K562 (cell line): ENCODE data around the gene MAZ. TPM values are rescaled to one million over a fixed set of nuclear protein-coding genes. Genes with fewer than 3 reads are reported as not detected.
A peak's percentile ranks its signal among the peaks of the same experiment; 100 is the strongest.

ENCODE experiments used
- CREBBP ChIP-seq: IDR thresholded peaks from one replicate; pipeline ENCODE4 v1.6.1; 2012; ENCODE audit warnings: low read depth, mild to moderate bottlenecking, control low read depth, inconsistent platforms, low read length
- MAFG ChIP-seq: fragments of 450-650 bp; conservative IDR thresholded peaks from 2 replicates; pipeline ENCODE4 v1.6.1; 2016; ENCODE audit warnings: missing genetic modification characterization, missing compliant biosample characterization
- SMARCA4 ChIP-seq: fragments of 450-650 bp; IDR thresholded peaks from 2 replicates; pipeline ENCODE4 v1.6.1; 2016
- ZNF384 ChIP-seq: IDR thresholded peaks from 2 replicates; pipeline ENCODE4 v1.6.1; 2012; ENCODE audit warnings: low read depth, low read length, improper control_type of control experiment
- polyA plus RNA-seq, 8 experiments: library from polyadenylated mRNA; depleted of rRNA in 4 of 8; stranded (reverse) in 5 of 8; unstranded in 3 of 8; fragments of >200 nt; fragmentation: Nextera tagmentation in 2 of 8; fragmentation: Illumina TruSeq in 1 of 8; extraction: Ambion mirVana in 2 of 8; extraction: Trizol in 1 of 8; gene quantifications; 2 replicates each; pipeline versions ENCODE4 v1.2.1 to v1.2.3, GENCODE V29; 2011 to 2014; ENCODE audit warnings: inconsistent platforms in 1 of 8, missing spikeins in 1 of 8
- total RNA-seq, 7 experiments: library from RNA; depleted of rRNA in 6 of 7; stranded (reverse); fragments of >200 nt in 6 of 7; fragmentation: Illumina TruSeq in 2 of 7; extraction: Trizol in 2 of 7; gene quantifications; 2 replicates each; pipeline versions ENCODE4 v1.2.1 to v1.2.3, GENCODE V29; 2011 to 2021; ENCODE audit warnings: low replicate concordance in 1 of 7
- TF ChIP-seq, protein P1 (sequence below): sonication (generic); formaldehyde crosslinking; IDR thresholded peaks from 2 replicates; pipeline ENCODE4 v1.8.0; 2022; ENCODE audit warnings: mild to moderate bottlenecking, low read depth, missing genetic modification reagents
- TF ChIP-seq, protein P2 (sequence below), 2 experiments: fragments of 450-650 bp; IDR thresholded peaks; 2 replicates each; pipeline ENCODE4 v1.6.1; 2016; ENCODE audit warnings: mild to moderate bottlenecking in 2 of 2, borderline replicate concordance in 1 of 2, low read depth in 1 of 2, moderate library complexity in 1 of 2
- TF ChIP-seq, protein P3 (sequence below): fragments of 450-650 bp; formaldehyde crosslinking; IDR thresholded peaks from 2 replicates; pipeline ENCODE4 v1.4.0; 2022; ENCODE audit warnings: missing genetic modification characterization
- TF ChIP-seq, protein P4 (sequence below), 2 experiments: fragments of 450-650 bp; IDR thresholded peaks; 2 replicates each; pipeline ENCODE4 v1.6.1; 2016

MAZ gene
- total and polyA plus RNA-seq, 9 of the 15 experiments (the other 6 are each of a cell fraction or from before 2014, with no cell fraction given), result 45.4 to 532 (median 250) TPM

DNA sequence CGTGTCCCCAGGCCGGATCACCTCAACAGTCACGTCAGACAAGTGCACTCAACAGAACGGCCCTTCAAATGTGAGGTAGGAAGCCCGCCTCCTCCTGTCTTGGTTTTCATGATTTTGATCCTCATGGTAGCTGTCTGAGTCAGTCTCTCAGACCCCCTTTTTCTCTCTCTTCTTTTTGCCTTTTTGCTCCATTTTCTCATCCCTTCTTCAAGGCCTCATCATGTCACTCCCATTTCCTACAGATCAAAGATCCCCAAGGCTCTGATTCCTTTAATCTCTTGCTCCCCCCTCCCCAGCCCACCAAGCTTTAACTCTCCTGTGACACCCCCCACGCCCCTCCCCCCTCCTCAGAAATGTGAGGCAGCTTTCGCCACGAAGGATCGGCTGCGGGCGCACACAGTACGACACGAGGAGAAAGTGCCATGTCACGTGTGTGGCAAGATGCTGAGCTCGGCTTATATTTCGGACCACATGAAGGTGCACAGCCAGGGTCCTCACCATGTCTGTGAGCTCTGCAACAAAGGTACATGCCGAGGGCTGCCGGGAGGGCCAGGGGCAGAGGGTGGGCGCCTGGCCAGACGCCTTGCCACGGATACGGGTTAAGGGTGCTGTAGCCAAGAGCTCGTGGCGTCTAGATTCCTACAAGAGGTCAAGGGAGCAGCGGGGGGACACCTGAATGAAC, 2.0 kb downstream of the MAZ start (continued):
- no peak for TF ChIP-seq CREBBP
- peak; percentile 75 for TF ChIP-seq MAFG (tag)
- TF ChIP-seq, protein P1, sequence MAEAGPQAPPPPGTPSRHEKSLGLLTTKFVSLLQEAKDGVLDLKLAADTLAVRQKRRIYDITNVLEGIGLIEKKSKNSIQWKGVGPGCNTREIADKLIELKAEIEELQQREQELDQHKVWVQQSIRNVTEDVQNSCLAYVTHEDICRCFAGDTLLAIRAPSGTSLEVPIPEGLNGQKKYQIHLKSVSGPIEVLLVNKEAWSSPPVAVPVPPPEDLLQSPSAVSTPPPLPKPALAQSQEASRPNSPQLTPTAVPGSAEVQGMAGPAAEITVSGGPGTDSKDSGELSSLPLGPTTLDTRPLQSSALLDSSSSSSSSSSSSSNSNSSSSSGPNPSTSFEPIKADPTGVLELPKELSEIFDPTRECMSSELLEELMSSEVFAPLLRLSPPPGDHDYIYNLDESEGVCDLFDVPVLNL (CRISPR knock-in tag), result 0 out of 2 replicates have a peak, but pooled peaks have one; percentile 18
- TF ChIP-seq ZNF384, result no peak
- TF ChIP-seq, protein P2, sequence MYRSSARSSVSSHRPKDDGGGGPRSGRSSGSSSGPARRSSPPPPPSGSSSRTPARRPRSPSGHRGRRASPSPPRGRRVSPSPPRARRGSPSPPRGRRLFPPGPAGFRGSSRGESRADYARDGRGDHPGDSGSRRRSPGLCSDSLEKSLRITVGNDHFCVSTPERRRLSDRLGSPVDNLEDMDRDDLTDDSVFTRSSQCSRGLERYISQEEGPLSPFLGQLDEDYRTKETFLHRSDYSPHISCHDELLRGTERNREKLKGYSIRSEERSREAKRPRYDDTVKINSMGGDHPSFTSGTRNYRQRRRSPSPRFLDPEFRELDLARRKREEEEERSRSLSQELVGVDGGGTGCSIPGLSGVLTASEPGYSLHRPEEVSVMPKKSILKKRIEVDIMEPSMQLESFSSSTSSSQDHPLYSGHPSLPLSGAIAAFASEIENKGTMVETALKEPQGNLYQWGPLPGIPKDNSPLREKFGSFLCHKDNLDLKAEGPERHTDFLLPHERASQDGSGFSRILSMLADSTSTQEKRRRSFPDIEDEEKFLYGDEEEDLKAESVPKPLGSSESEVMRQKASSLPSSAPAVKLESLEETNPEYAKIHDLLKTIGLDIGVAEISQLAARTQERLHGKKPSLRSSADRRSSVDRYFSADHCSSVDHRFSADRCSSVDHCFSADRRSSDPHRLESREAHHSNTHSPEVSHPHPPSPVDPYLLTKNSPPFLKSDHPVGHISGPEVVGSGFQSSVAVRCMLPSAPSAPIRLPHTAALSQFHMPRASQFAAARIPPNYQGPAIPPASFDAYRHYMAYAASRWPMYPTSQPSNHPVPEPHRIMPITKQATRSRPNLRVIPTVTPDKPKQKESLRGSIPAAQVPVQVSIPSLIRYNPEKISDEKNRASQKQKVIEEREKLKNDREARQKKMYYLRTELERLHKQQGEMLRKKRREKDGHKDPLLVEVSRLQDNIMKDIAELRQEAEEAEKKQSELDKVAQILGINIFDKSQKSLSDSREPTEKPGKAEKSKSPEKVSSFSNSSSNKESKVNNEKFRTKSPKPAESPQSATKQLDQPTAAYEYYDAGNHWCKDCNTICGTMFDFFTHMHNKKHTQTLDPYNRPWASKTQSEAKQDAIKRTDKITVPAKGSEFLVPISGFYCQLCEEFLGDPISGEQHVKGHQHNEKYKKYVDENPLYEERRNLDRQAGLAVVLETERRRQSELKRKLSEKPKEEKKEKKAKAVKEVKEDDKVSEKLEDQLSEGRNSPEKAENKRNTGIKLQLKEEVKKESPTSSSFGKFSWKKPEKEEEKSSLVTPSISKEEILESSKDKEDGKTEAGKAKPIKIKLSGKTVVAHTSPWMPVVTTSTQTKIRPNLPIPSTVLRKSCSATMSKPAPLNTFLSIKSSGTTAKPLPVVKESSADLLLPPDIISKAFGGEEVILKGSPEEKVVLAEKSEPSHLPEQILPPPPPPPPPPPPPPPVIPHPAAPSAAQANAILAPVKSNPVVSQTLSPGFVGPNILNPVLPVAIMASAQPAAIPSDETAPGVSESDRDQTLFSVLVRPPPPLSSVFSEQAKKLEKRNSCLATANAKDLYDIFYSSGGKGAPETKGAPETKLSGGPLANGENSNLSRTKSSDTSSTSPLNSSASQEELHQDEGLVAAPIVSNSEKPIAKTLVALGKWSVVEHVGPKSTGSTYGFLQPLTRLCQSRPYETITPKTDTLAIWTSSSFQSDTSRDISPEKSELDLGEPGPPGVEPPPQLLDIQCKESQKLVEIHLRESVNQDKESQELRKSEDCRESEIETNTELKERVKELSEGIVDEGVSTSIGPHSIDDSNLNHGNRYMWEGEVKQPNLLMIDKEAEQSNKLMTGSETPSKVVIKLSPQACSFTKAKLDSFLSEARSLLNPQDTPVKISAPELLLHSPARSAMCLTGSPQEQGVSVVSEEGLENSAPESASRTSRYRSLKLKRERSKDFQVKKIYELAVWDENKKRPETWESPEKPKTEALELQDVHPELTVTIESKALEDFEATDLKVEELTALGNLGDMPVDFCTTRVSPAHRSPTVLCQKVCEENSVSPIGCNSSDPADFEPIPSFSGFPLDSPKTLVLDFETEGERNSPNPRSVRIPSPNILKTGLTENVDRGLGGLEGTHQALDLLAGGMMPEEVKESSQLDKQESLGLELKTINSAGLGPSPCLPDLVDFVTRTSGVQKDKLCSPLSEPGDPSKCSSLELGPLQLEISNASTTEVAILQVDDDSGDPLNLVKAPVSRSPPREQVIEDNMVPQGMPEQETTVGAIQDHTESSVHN (IDR thresholded peaks at IDR 0.05; ENCODE audit: borderline replicate concordance in 1 of 2, low read depth in 1 of 2), result no peak
- TF ChIP-seq, protein P3, sequence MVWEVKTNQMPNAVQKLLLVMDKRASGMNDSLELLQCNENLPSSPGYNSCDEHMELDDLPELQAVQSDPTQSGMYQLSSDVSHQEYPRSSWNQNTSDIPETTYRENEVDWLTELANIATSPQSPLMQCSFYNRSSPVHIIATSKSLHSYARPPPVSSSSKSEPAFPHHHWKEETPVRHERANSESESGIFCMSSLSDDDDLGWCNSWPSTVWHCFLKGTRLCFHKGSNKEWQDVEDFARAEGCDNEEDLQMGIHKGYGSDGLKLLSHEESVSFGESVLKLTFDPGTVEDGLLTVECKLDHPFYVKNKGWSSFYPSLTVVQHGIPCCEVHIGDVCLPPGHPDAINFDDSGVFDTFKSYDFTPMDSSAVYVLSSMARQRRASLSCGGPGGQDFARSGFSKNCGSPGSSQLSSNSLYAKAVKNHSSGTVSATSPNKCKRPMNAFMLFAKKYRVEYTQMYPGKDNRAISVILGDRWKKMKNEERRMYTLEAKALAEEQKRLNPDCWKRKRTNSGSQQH, result no peak
- no peak for TF ChIP-seq SMARCA4
- TF ChIP-seq, protein P4, sequence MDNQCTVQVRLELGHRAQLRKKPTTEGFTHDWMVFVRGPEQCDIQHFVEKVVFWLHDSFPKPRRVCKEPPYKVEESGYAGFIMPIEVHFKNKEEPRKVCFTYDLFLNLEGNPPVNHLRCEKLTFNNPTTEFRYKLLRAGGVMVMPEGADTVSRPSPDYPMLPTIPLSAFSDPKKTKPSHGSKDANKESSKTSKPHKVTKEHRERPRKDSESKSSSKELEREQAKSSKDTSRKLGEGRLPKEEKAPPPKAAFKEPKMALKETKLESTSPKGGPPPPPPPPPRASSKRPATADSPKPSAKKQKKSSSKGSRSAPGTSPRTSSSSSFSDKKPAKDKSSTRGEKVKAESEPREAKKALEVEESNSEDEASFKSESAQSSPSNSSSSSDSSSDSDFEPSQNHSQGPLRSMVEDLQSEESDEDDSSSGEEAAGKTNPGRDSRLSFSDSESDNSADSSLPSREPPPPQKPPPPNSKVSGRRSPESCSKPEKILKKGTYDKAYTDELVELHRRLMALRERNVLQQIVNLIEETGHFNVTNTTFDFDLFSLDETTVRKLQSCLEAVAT (IDR thresholded peaks at IDR 0.05), result peak in 1 of 2 experiments; percentile 32; a peak in 1 of 4 replicates
